OCI-LY3 (cell line): ENCODE data around the gene FDXACB1.

ENCODE experiments used
- H2AFZ ChIP-seq: fragments of 200-600, 300-600 bp; shearing (Covaris generic); 2 replicates; pipeline ENCODE4 v1.6.0; 2014; ENCODE audit warnings: antibody characterized with exemption, low read depth, low read length
- H3K27ac ChIP-seq: fragments of 200-600, 300-600 bp; sonication (generic); 2 replicates; pipeline ENCODE4 v1.5.1; 2014; ENCODE audit warnings: mild to moderate bottlenecking, low read length, moderate library complexity, mixed read lengths
- H3K27me3 ChIP-seq: fragments of 200-600, 300-600 bp; sonication (generic); 2 replicates; pipeline ENCODE4 v1.6.1; 2014; ENCODE audit warnings: low read depth, low read length, mixed read lengths
- H3K36me3 ChIP-seq: fragments of 200-600, 300-600 bp; sonication (generic); replicated peaks from 2 replicates; pipeline ENCODE3; 2014; ENCODE audit warnings: low read depth, low read length, mixed read lengths
- H3K4me1 ChIP-seq: fragments of 300-600, 200-600 bp; sonication (generic); 2 replicates; pipeline ENCODE4 v1.6.1; 2014; ENCODE audit warnings: low read length, mixed read lengths
- H3K4me2 ChIP-seq: fragments of 200-600, 300-600 bp; sonication (generic); 2 replicates; pipeline ENCODE4 v1.6.1; 2014; ENCODE audit warnings: low read length, mixed read lengths
- H3K4me3 ChIP-seq: fragments of 300-600, 200-600 bp; sonication (generic); 2 replicates; pipeline ENCODE4 v1.5.1; 2014; ENCODE audit warnings: antibody characterized with exemption, mild to moderate bottlenecking, low read length, moderate library complexity
- H3K79me2 ChIP-seq: fragments of 300-600, 200-600 bp; shearing (Covaris generic); 2 replicates; pipeline ENCODE4 v1.6.1; 2014; ENCODE audit warnings: mild to moderate bottlenecking, low read length, mixed read lengths
- H3K9ac ChIP-seq: fragments of 300-600, 200-600 bp; shearing (Covaris generic); 2 replicates; pipeline ENCODE4 v1.6.0; 2014; ENCODE audit warnings: mild to moderate bottlenecking, low read length, moderate library complexity
- H3K9me3 ChIP-seq: fragments of 200-600, 300-600 bp; shearing (Covaris generic); 2 replicates; pipeline ENCODE4 v1.6.1; 2014; ENCODE audit warnings: low read length, mixed read lengths; ENCODE audit not compliant: insufficient read depth
- H4K20me1 ChIP-seq: fragments of 200-600, 300-600 bp; sonication (generic); 2 replicates; pipeline ENCODE4 v1.6.1; 2016; ENCODE audit warnings: low read length, mixed read lengths; ENCODE audit not compliant: insufficient read depth
- EZH2phosphoT487 ChIP-seq: fragments of 200-600 bp; shearing (Covaris generic); IDR thresholded peaks from 2 replicates; pipeline ENCODE4 v1.6.1; 2018; ENCODE audit warnings: antibody characterized with exemption, mixed run types, low read depth
- TF ChIP-seq, protein P1 (sequence below): fragments of 200-600, 300-600 bp; sonication (generic); IDR thresholded peaks from 2 replicates; pipeline ENCODE4 v1.5.1; 2014; ENCODE audit warnings: antibody characterized with exemption, low read length, low read depth

Gene FDXACB1

GRCh38 chr11:111870522-111870885 lies 8.5 kb downstream of the FDXACB1 start:
- Histone ChIP-seq H3K4me1 (peaks cover 15% of the 10 kb centered on the region), H3K27me3 (no peaks in the 10 kb centered on the region), H3K4me3 (peak overlapping the region; percentile 86), H2AFZ (peak overlapping the region; percentile 98), H3K9ac (peak overlapping the region; percentile 81), H3K36me3 (peaks cover 28% of the 10 kb centered on the region), H3K79me2 (peaks cover 7% of the 10 kb centered on the region), H3K4me2 (peak overlapping the region; percentile 92), H3K27ac (peak overlapping the region; percentile 67), H3K9me3 (no peaks in the 10 kb centered on the region), H4K20me1 (no peaks in the 10 kb centered on the region)
- TF ChIP-seq, protein P1, sequence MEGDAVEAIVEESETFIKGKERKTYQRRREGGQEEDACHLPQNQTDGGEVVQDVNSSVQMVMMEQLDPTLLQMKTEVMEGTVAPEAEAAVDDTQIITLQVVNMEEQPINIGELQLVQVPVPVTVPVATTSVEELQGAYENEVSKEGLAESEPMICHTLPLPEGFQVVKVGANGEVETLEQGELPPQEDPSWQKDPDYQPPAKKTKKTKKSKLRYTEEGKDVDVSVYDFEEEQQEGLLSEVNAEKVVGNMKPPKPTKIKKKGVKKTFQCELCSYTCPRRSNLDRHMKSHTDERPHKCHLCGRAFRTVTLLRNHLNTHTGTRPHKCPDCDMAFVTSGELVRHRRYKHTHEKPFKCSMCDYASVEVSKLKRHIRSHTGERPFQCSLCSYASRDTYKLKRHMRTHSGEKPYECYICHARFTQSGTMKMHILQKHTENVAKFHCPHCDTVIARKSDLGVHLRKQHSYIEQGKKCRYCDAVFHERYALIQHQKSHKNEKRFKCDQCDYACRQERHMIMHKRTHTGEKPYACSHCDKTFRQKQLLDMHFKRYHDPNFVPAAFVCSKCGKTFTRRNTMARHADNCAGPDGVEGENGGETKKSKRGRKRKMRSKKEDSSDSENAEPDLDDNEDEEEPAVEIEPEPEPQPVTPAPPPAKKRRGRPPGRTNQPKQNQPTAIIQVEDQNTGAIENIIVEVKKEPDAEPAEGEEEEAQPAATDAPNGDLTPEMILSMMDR, result no peak
- no peak for TF ChIP-seq EZH2phosphoT487

DNA sequence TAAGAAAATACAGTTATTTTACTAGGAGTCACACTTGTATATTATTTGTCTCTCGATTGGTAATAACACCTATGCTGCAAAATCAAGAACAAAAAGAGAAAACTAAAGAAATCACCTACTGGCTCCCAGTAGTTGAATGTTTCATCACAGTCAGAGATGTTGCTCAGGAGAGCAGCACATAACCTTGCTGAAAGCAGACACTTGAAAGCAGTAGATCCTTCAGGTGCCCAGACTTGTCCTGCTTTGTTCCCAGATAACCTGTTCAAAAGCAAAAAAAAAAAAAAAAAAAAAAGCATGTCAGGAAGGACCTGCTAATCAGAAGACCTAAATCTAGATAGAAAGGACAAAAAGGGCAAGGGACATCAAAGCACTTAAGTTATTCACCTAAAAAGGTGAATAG lies 8.9 kb downstream of the FDXACB1 start:
- H2AFZ ChIP-seq, result no peak overlapping the region
- H3K9me3 ChIP-seq, result no peaks in the 10 kb centered on the region
- H3K27ac ChIP-seq, result peak overlapping the region; percentile 67; the same call in 1 of the 2 replicates
- peak overlapping the region; percentile 86 for H3K4me3 ChIP-seq
- TF ChIP-seq, protein P1, result no peak
- no peak for TF ChIP-seq EZH2phosphoT487
- H4K20me1 ChIP-seq, result no peaks in the 10 kb centered on the region
- H3K4me1 ChIP-seq, result peaks cover 15% of the 10 kb centered on the region
- peaks cover 28% of the 10 kb centered on the region for H3K36me3 ChIP-seq
- H3K79me2 ChIP-seq, result peaks cover 7% of the 10 kb centered on the region
- H3K27me3 ChIP-seq, result no peaks in the 10 kb centered on the region
- no peak overlapping the region for H3K9ac ChIP-seq
- H3K4me2 ChIP-seq, result peak overlapping the region; percentile 92

- Histone ChIP-seq H3K27me3 (no peaks in the 10 kb centered on the region), H3K36me3 (peaks cover 35% of the 10 kb centered on the region), H3K9me3 (no peaks in the 10 kb centered on the region), H3K27ac (no peak overlapping the region), H2AFZ (no peak overlapping the region), H4K20me1 (no peaks in the 10 kb centered on the region), H3K4me3 (no peak overlapping the region), H3K4me2 (no peak overlapping the region), H3K9ac (no peak overlapping the region), H3K79me2 (no peaks in the 10 kb centered on the region), H3K4me1 (peaks cover 11% of the 10 kb centered on the region)
- TF ChIP-seq EZH2phosphoT487, result no peak
- TF ChIP-seq, protein P1, result no peak
Measured at GRCh38 chr11:111860257-111860656, 18.7 kb downstream of the FDXACB1 start.

GRCh38 chr11:111855506-111855905 lies 23.5 kb downstream of the FDXACB1 start:
- H2AFZ ChIP-seq, result no peak overlapping the region
- H3K79me2 ChIP-seq, result no peaks in the 10 kb centered on the region
- no peaks in the 10 kb centered on the region for H3K4me1 ChIP-seq
- H3K27me3 ChIP-seq, result no peaks in the 10 kb centered on the region
- H3K27ac ChIP-seq, result no peak overlapping the region
- TF ChIP-seq, protein P1, result no peak
- no peak for TF ChIP-seq EZH2phosphoT487
- H3K9ac ChIP-seq, result no peak overlapping the region
- no peaks in the 10 kb centered on the region for H4K20me1 ChIP-seq
- no peaks in the 10 kb centered on the region for H3K9me3 ChIP-seq
- no peak overlapping the region for H3K4me2 ChIP-seq
- peaks cover 32% of the 10 kb centered on the region for H3K36me3 ChIP-seq
- H3K4me3 ChIP-seq, result no peak overlapping the region
